ENCODE results near the gene GRAP2.

Gene GRAP2

DNA sequence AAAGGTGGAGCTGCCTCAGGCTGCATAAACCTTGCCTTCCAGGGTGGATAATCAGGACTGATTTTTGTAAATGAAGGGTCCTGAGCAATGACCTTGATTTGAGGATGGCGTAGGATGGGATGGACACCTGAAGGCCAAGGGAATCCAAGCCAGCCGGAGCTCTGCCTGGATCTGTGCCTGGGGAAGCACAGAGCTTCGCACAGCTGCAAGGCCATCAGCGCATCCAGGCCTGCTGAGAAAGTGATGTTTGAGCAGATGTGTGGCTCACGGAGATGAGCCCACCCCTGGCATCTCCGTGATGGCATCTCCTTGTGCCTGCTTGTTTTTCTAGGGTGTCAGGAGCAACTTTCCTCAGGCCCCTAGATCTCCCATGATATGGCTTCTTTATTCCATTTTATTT lies 117.2 kb downstream of the GRAP2 start:
- Histone ChIP-seq H3K4me3 (replicated peaks; ENCODE audit: insufficient read depth, low read length) (no peak overlapping the region), H3K27ac (replicated peaks) (no peak overlapping the region), H3K27me3 (ENCODE audit: insufficient read depth, poor library complexity, severe bottlenecking) (no peaks in the 10 kb centered on the region)
- TF ChIP-seq GABPA (IDR thresholded peaks at IDR 0.05; ENCODE audit: low read depth) (no peak), POLR2AphosphoS5 (IDR thresholded peaks at IDR 0.05; ENCODE audit: low read depth) (no peak), SPI1 (IDR thresholded peaks at IDR 0.05; ENCODE audit: borderline replicate concordance, low read depth) (no peak)
- TF ChIP-seq, protein P1, sequence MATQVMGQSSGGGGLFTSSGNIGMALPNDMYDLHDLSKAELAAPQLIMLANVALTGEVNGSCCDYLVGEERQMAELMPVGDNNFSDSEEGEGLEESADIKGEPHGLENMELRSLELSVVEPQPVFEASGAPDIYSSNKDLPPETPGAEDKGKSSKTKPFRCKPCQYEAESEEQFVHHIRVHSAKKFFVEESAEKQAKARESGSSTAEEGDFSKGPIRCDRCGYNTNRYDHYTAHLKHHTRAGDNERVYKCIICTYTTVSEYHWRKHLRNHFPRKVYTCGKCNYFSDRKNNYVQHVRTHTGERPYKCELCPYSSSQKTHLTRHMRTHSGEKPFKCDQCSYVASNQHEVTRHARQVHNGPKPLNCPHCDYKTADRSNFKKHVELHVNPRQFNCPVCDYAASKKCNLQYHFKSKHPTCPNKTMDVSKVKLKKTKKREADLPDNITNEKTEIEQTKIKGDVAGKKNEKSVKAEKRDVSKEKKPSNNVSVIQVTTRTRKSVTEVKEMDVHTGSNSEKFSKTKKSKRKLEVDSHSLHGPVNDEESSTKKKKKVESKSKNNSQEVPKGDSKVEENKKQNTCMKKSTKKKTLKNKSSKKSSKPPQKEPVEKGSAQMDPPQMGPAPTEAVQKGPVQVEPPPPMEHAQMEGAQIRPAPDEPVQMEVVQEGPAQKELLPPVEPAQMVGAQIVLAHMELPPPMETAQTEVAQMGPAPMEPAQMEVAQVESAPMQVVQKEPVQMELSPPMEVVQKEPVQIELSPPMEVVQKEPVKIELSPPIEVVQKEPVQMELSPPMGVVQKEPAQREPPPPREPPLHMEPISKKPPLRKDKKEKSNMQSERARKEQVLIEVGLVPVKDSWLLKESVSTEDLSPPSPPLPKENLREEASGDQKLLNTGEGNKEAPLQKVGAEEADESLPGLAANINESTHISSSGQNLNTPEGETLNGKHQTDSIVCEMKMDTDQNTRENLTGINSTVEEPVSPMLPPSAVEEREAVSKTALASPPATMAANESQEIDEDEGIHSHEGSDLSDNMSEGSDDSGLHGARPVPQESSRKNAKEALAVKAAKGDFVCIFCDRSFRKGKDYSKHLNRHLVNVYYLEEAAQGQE (IDR thresholded peaks at IDR 0.05; ENCODE audit: insufficient replicate concordance, low read depth), result no peak
- TF ChIP-seq, protein P2, sequence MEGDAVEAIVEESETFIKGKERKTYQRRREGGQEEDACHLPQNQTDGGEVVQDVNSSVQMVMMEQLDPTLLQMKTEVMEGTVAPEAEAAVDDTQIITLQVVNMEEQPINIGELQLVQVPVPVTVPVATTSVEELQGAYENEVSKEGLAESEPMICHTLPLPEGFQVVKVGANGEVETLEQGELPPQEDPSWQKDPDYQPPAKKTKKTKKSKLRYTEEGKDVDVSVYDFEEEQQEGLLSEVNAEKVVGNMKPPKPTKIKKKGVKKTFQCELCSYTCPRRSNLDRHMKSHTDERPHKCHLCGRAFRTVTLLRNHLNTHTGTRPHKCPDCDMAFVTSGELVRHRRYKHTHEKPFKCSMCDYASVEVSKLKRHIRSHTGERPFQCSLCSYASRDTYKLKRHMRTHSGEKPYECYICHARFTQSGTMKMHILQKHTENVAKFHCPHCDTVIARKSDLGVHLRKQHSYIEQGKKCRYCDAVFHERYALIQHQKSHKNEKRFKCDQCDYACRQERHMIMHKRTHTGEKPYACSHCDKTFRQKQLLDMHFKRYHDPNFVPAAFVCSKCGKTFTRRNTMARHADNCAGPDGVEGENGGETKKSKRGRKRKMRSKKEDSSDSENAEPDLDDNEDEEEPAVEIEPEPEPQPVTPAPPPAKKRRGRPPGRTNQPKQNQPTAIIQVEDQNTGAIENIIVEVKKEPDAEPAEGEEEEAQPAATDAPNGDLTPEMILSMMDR (IDR thresholded peaks at IDR 0.05; ENCODE audit: insufficient read depth, low read length), result no peak
- no peak for DNase-seq (ENCODE audit: low read depth in 1 of 2, low spot score in 1 of 2)

DNA sequence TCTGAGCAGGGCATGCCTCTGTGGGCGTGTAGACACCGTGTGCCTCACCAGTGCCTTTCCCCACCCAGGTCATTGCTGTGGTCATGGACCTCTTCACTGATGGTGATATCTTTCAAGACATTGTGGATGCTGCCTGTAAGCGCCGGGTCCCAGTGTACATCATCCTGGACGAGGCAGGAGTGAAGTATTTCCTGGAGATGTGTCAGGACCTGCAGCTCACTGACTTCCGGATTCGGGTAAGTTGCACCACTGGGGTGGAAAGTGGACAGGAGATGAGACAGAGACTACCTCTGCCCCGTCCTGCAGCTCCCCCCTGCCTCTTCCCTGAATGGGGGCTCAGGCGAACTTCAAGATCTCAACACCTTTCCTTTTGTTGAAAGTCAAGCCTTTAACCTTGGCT lies 118.2 kb downstream of the GRAP2 start:
- Histone ChIP-seq H3K27me3 (ENCODE audit: insufficient read depth, poor library complexity, severe bottlenecking) (no peaks in the 10 kb centered on the region), H3K4me3 (replicated peaks; ENCODE audit: insufficient read depth, low read length) (no peak overlapping the region), H3K27ac (replicated peaks) (no peak overlapping the region)
- no peak for DNase-seq (ENCODE audit: low read depth in 1 of 2, low spot score in 1 of 2)
- TF ChIP-seq POLR2AphosphoS5 (IDR thresholded peaks at IDR 0.05; ENCODE audit: low read depth), result no peak
- TF ChIP-seq, protein P2 (IDR thresholded peaks at IDR 0.05; ENCODE audit: insufficient read depth, low read length), result no peak
- TF ChIP-seq SPI1 (IDR thresholded peaks at IDR 0.05; ENCODE audit: borderline replicate concordance, low read depth), result no peak
- TF ChIP-seq, protein P1 (IDR thresholded peaks at IDR 0.05; ENCODE audit: insufficient replicate concordance, low read depth), result no peak
- TF ChIP-seq GABPA (IDR thresholded peaks at IDR 0.05; ENCODE audit: low read depth), result no peak

DNA sequence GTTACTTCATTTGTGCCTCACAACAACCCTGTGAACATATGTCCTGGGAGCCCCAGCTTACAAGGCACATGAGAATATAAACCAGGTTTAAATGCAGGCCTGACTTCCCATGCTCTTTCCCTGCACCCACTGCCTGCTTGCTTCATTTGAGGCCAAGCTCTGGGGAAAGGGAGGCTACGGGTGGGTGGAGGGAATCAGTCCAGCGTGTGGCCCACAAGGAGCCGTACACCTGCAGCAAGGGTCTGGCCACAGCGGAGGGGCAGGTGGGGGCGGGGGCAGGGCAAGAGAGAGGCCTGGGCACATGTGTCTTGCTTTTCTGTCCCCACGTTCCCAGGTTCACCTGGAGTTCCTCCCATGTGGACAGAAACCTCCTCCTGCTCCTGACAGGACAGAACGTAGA lies 120.1 kb downstream of the GRAP2 start:
- TF ChIP-seq POLR2AphosphoS5 (IDR thresholded peaks at IDR 0.05; ENCODE audit: low read depth) (no peak), GABPA (IDR thresholded peaks at IDR 0.05; ENCODE audit: low read depth) (no peak), SPI1 (IDR thresholded peaks at IDR 0.05; ENCODE audit: borderline replicate concordance, low read depth) (no peak)
- Histone ChIP-seq H3K4me3 (replicated peaks; ENCODE audit: insufficient read depth, low read length) (no peak overlapping the region), H3K27ac (replicated peaks) (no peak overlapping the region), H3K27me3 (ENCODE audit: insufficient read depth, poor library complexity, severe bottlenecking) (no peaks in the 10 kb centered on the region)
- DNase-seq (ENCODE audit: low read depth in 1 of 2, low spot score in 1 of 2), result no peak

DNA sequence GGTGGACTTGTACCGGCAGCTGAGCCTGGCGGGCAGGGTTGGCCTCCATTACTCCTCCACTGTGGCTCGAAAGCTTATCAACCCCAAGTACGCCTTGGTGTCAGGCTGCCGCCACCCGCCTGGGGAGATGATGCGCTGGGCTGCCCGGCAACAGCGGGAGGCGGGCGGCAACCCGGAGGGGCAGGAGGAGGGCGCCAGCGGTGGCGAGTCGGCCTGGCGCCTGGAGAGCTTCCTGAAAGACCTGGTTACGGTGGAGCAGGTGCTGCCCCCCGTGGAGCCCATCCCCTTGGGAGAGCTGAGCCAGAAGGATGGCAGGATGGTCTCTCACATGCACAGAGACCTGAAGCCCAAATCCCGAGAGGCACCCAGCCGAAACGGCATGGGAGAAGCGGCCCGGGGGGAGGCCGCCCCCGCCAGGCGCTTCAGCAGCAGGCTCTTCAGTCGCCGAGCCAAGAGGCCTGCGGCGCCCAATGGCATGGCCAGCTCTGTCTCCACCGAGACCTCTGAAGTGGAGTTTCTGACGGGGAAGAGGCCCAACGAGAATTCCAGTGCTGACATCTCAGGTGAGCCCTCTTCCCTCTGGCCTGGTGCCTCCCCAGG lies 120.6 kb downstream of the GRAP2 start:
- H3K27ac ChIP-seq (replicated peaks), result no peak overlapping the region
- TF ChIP-seq POLR2AphosphoS5 (IDR thresholded peaks at IDR 0.05; ENCODE audit: low read depth), result no peak
- TF ChIP-seq, protein P2 (IDR thresholded peaks at IDR 0.05; ENCODE audit: insufficient read depth, low read length), result no peak
- no peak for TF ChIP-seq SPI1 (IDR thresholded peaks at IDR 0.05; ENCODE audit: borderline replicate concordance, low read depth)
- TF ChIP-seq GABPA (IDR thresholded peaks at IDR 0.05; ENCODE audit: low read depth), result no peak
- TF ChIP-seq, protein P1 (IDR thresholded peaks at IDR 0.05; ENCODE audit: insufficient replicate concordance, low read depth), result no peak

More for the DNA sequence above, 120.6 kb downstream of the GRAP2 start:
- no peaks in the 10 kb centered on the region for H3K27me3 ChIP-seq (ENCODE audit: insufficient read depth, poor library complexity, severe bottlenecking)
- no peak for DNase-seq (ENCODE audit: low read depth in 1 of 2, low spot score in 1 of 2)
- H3K4me3 ChIP-seq (replicated peaks; ENCODE audit: insufficient read depth, low read length), result no peak overlapping the region
